Measurements from ENCODE around the gene TNFSF9. TPM values are rescaled to one million over a fixed set of nuclear protein-coding genes. Genes with fewer than 3 reads are reported as not detected.

TNFSF9 gene
- total RNA-seq, 1 donor from 2014 or later, result 4.1 TPM

- Histone ChIP-seq H3K4me1 (peaks cover 15% of the 10 kb centered on the region), H3K27me3 (ENCODE audit: low read depth) (no peaks in the 10 kb centered on the region), H3K36me3 (no peaks in the 10 kb centered on the region), H3K27ac (no peak overlapping the region), H3K4me3 (no peak overlapping the region), H3K9me3 (no peaks in the 10 kb centered on the region)
- TF ChIP-seq CTCF (IDR thresholded peaks at IDR 0.05), result no peak
- DNase-seq, result no peak
- ATAC-seq, result no peak
- intact Hi-C loops (cut with DNase I), result no loop called here
These were observed 16.7 kb upstream of the TNFSF9 start for GRCh38 chr19:6514089-6514488.

GRCh38 chr19:6514926-6515544, 15.8 kb upstream of the TNFSF9 start:
- H3K36me3 ChIP-seq, result no peaks in the 10 kb centered on the region
- DNase-seq (no peak), ATAC-seq (no peak)
- TF ChIP-seq CTCF (IDR thresholded peaks at IDR 0.05), result no peak
- H3K9me3 ChIP-seq, result no peaks in the 10 kb centered on the region
- H3K27me3 ChIP-seq (ENCODE audit: low read depth), result no peaks in the 10 kb centered on the region
- intact Hi-C loops (cut with DNase I), result no loop called here
- H3K4me3 ChIP-seq, result no peak overlapping the region
- H3K27ac ChIP-seq, result no peak overlapping the region
- H3K4me1 ChIP-seq, result peaks cover 8% of the 10 kb centered on the region

- Histone ChIP-seq H3K4me3 (peak overlapping the region; percentile 81), H3K36me3 (no peaks in the 10 kb centered on the region), H3K9me3 (no peaks in the 10 kb centered on the region), H3K27me3 (ENCODE audit: low read depth) (no peaks in the 10 kb centered on the region), H3K4me1 (peaks cover 8% of the 10 kb centered on the region), H3K27ac (peak overlapping the region; percentile 86)
- ATAC-seq (peak; percentile 96), DNase-seq (peak; percentile 98)
- intact Hi-C loops (cut with DNase I), result no loop called here
- no peak for TF ChIP-seq CTCF (IDR thresholded peaks at IDR 0.05)
These were observed 14.7 kb upstream of the TNFSF9 start for GRCh38 chr19:6516018-6516658.

- Histone ChIP-seq H3K36me3 (no peaks in the 10 kb centered on the region), H3K4me1 (peaks cover 8% of the 10 kb centered on the region), H3K27me3 (ENCODE audit: low read depth) (no peaks in the 10 kb centered on the region), H3K27ac (peak overlapping the region; percentile 86), H3K4me3 (peak overlapping the region; percentile 81), H3K9me3 (no peaks in the 10 kb centered on the region)
- DNase-seq (peak; percentile 94), ATAC-seq (peak; percentile 95)
- intact Hi-C loops (cut with DNase I), result no loop called here
- peak; percentile 96 for TF ChIP-seq CTCF (IDR thresholded peaks at IDR 0.05)
These were observed 14.1 kb upstream of the TNFSF9 start for GRCh38 chr19:6516659-6517291.

- Histone ChIP-seq H3K27ac (no peak overlapping the region), H3K4me1 (peaks cover 8% of the 10 kb centered on the region), H3K27me3 (ENCODE audit: low read depth) (no peaks in the 10 kb centered on the region), H3K4me3 (no peak overlapping the region), H3K36me3 (no peaks in the 10 kb centered on the region), H3K9me3 (no peaks in the 10 kb centered on the region)
- DNase-seq (no peak), ATAC-seq (no peak)
- intact Hi-C loops (cut with DNase I), result no loop called here
- no peak for TF ChIP-seq CTCF (IDR thresholded peaks at IDR 0.05)
These were observed 12.5 kb upstream of the TNFSF9 start for GRCh38 chr19:6518145-6518911.
